Memory B cell (primary cell): ENCODE results near the gene LARP1.
A peak's percentile ranks its signal among the peaks of the same experiment; 100 is the strongest.

Source experiments
- ATAC-seq: fragments of 150-1000 bp; cut with Tn5 transposase; 2 replicates; pipeline ENCODE4 v1.10.0; 2021; ENCODE audit warnings: low read depth, mild to moderate bottlenecking, moderate library complexity
- DNase-seq, 2 donors: peaks; one replicate each; pipeline ENCODE4 v3.0.0; 2022; ENCODE audit warnings: low spot score in 2 of 2
- H3K27ac Mint-ChIP-seq: one replicate; pipeline ENCODE4 v1.8.0; 2022; ENCODE audit warnings: mild to moderate bottlenecking, moderate library complexity, mixed read lengths
- H3K27me3 Mint-ChIP-seq: one replicate; pipeline ENCODE4 v1.8.0; 2022; ENCODE audit warnings: mixed read lengths
- H3K36me3 Mint-ChIP-seq: one replicate; pipeline ENCODE4 v1.8.0; 2022; ENCODE audit warnings: mild to moderate bottlenecking, mixed read lengths
- H3K4me1 Mint-ChIP-seq: one replicate; pipeline ENCODE4 v1.8.0; 2022; ENCODE audit warnings: mixed read lengths
- H3K4me3 Mint-ChIP-seq: one replicate; pipeline ENCODE4 v1.8.0; 2022; ENCODE audit warnings: mild to moderate bottlenecking, moderate library complexity, mixed read lengths
- H3K9me3 Mint-ChIP-seq: one replicate; pipeline ENCODE4 v1.8.0; 2022; ENCODE audit warnings: mixed read lengths

The LARP1 gene

GRCh38 chr5:154780128-154780527 is 25.0 kb downstream of the LARP1 start:
- peaks cover 52% of the 10 kb centered on the region for H3K4me1 Mint-ChIP-seq
- DNase-seq (no peak), ATAC-seq (peak; percentile 38)
- H3K27ac Mint-ChIP-seq: peak overlapping the region; percentile 81
- no peak overlapping the region for H3K4me3 Mint-ChIP-seq
- H3K36me3 Mint-ChIP-seq: peaks cover 3% of the 10 kb centered on the region
- no peaks in the 10 kb centered on the region for H3K9me3 Mint-ChIP-seq
- H3K27me3 Mint-ChIP-seq: no peaks in the 10 kb centered on the region

GRCh38 chr5:154782326-154782725 is 27.1 kb downstream of the LARP1 start:
- peak overlapping the region; percentile 63 for H3K27ac Mint-ChIP-seq
- no peaks in the 10 kb centered on the region for H3K27me3 Mint-ChIP-seq
- no peak for DNase-seq
- no peak for ATAC-seq
- H3K4me1 Mint-ChIP-seq: peaks cover 62% of the 10 kb centered on the region
- no peaks in the 10 kb centered on the region for H3K9me3 Mint-ChIP-seq
- no peak overlapping the region for H3K4me3 Mint-ChIP-seq
- peaks cover 3% of the 10 kb centered on the region for H3K36me3 Mint-ChIP-seq

- peak overlapping the region; percentile 63 for H3K27ac Mint-ChIP-seq
- peaks cover 64% of the 10 kb centered on the region for H3K4me1 Mint-ChIP-seq
- no peak overlapping the region for H3K4me3 Mint-ChIP-seq
- no peaks in the 10 kb centered on the region for H3K27me3 Mint-ChIP-seq
- peaks cover 3% of the 10 kb centered on the region for H3K36me3 Mint-ChIP-seq
- no peaks in the 10 kb centered on the region for H3K9me3 Mint-ChIP-seq
- ATAC-seq (no peak), DNase-seq (no peak)
Measured at GRCh38 chr5:154782812-154783592, 27.8 kb downstream of the LARP1 start.

DNA sequence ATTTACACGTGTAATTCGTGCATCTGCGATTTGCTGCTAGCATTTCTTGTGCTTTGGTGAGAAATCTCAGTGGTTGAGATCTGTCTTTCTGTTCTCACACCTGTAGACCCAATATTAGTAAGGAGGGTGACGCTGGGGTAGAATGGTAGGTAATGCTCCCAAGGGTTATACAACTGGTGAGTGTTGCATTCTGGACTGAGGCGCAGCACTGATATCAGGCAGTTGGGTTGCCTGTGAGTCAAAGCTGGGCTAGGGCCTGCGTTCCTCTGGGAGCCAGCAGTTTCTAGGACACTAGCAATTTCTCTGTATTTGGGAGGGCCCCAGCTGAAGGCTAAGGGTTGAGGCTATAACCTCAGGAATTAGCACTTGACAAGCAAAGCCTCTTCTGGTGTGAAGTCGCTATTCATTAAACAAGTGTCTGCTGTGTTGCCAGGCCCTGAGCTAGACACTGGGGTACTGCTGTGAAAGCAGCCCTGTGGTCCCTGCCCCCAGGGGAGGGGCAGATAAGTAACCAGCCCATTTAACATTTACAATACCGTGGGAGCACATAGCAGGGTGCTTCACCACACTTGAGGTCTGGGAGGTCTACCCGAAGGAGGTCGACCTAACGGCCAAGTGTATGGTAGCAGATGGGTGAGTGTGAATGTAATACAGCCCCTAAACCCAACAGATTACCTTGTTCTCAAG is 28.7 kb downstream of the LARP1 start:
- ATAC-seq (no peak), DNase-seq (no peak)
- Mint-ChIP-seq H3K4me1 (peaks cover 67% of the 10 kb centered on the region), H3K4me3 (no peak overlapping the region), H3K27me3 (no peaks in the 10 kb centered on the region), H3K27ac (peak overlapping the region; percentile 88), H3K9me3 (no peaks in the 10 kb centered on the region), H3K36me3 (peaks cover 3% of the 10 kb centered on the region)

DNA sequence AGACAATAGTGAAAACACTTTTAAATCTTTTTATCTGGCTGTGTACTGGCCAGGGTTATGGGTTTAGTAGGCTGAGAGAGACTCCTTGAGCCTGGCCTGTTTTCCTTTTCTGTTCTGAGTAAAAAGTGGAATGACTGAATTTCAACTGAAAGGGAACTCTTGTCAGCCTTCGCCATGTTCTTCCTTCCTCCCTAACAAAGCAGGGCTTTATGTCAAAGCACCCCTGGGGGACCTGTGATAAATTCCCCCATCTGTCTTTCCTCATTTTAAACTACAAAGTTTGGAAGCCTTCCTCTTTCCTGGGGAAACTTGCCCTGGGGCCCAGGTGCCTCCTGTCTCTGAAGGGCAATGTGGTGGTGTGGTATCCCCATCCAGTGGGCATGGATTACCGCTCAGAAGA is 29.7 kb downstream of the LARP1 start:
- H3K27ac Mint-ChIP-seq: peak overlapping the region; percentile 88
- ATAC-seq (no peak), DNase-seq (no peak)
- H3K9me3 Mint-ChIP-seq: no peaks in the 10 kb centered on the region
- peaks cover 3% of the 10 kb centered on the region for H3K36me3 Mint-ChIP-seq
- H3K4me3 Mint-ChIP-seq: no peak overlapping the region
- peaks cover 61% of the 10 kb centered on the region for H3K4me1 Mint-ChIP-seq
- H3K27me3 Mint-ChIP-seq: no peaks in the 10 kb centered on the region

DNA sequence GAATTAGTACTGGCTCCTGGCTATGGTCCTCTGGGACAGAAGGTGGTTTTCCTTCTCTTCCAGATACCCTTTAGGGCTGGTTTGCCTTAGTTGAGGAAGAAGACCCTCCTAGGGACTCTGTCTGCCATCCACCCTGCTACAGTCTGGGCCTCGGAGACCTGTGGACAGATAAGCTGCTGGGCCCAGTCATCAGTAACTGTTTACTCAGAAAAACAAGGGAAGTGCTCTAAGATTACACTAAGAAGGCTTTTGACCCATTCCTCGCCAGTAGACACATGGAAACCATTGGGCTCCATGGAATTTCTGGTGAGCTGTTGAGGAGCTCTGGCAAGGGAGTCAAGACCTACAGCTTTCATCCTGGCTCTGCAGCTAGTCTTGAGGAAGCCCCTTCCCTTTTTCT is 31.2 kb downstream of the LARP1 start:
- H3K4me3 Mint-ChIP-seq: no peak overlapping the region
- H3K27me3 Mint-ChIP-seq: no peaks in the 10 kb centered on the region
- peak overlapping the region; percentile 41 for H3K27ac Mint-ChIP-seq
- H3K36me3 Mint-ChIP-seq: peaks cover 5% of the 10 kb centered on the region
- H3K4me1 Mint-ChIP-seq: peaks cover 65% of the 10 kb centered on the region
- no peak for DNase-seq
- no peaks in the 10 kb centered on the region for H3K9me3 Mint-ChIP-seq
- no peak for ATAC-seq

- H3K36me3 Mint-ChIP-seq: peaks cover 13% of the 10 kb centered on the region
- peak overlapping the region; percentile 77 for H3K27ac Mint-ChIP-seq
- H3K4me1 Mint-ChIP-seq: peaks cover 59% of the 10 kb centered on the region
- H3K4me3 Mint-ChIP-seq: no peak overlapping the region
- ATAC-seq: no peak
- no peak for DNase-seq
- H3K9me3 Mint-ChIP-seq: no peaks in the 10 kb centered on the region
- no peaks in the 10 kb centered on the region for H3K27me3 Mint-ChIP-seq
Measured at GRCh38 chr5:154788212-154788611, 33.0 kb downstream of the LARP1 start.

- Mint-ChIP-seq H3K9me3 (no peaks in the 10 kb centered on the region), H3K4me3 (no peak overlapping the region), H3K27ac (peak overlapping the region; percentile 77), H3K27me3 (no peaks in the 10 kb centered on the region), H3K36me3 (peaks cover 25% of the 10 kb centered on the region), H3K4me1 (peaks cover 32% of the 10 kb centered on the region)
- no peak for DNase-seq
- peak; percentile 73 for ATAC-seq
Measured at GRCh38 chr5:154791535-154791934, 36.4 kb downstream of the LARP1 start.

DNA sequence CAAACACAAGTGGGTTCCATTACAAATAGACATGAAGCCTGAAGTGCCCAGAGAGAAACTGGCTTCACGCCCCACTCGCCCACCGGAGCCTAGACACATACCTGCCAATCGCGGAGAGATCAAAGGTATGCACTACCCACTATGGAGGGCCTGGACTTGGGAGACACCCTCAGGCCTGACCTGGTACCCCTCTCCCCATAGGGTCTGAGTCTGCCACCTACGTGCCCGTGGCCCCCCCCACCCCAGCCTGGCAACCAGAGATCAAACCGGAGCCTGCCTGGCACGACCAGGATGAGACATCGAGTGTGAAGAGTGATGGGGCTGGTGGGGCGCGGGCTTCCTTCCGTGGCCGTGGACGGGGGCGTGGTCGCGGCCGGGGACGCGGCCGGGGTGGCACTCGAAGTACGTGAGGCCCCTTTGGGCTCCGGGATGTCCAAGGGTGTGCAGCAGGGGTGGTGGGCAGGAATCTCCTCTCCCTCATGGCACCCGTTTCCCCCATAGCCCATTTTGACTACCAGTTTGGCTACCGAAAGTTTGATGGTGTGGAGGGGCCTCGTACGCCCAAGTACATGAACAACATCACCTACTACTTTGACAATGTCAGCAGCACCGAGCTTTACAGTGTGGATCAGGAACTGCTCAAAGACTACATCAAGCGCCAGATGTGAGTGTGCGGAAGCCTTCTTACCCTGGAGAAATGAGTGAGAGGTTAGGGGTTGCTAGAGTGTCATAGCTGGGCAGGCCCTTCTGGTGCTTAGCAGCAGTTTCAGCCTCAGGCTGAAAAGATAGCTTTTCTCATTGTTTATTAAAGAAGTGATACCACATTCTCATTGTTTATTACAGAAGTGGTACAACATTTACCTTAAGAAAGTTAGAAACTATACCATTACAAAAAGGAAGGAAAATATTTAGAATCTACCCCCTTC is 38.7 kb downstream of the LARP1 start:
- Mint-ChIP-seq H3K4me3 (no peak overlapping the region), H3K9me3 (no peaks in the 10 kb centered on the region), H3K4me1 (peaks cover 18% of the 10 kb centered on the region), H3K27ac (peak overlapping the region; percentile 16), H3K36me3 (peaks cover 29% of the 10 kb centered on the region), H3K27me3 (no peaks in the 10 kb centered on the region)
- ATAC-seq (no peak), DNase-seq (no peak)

DNA sequence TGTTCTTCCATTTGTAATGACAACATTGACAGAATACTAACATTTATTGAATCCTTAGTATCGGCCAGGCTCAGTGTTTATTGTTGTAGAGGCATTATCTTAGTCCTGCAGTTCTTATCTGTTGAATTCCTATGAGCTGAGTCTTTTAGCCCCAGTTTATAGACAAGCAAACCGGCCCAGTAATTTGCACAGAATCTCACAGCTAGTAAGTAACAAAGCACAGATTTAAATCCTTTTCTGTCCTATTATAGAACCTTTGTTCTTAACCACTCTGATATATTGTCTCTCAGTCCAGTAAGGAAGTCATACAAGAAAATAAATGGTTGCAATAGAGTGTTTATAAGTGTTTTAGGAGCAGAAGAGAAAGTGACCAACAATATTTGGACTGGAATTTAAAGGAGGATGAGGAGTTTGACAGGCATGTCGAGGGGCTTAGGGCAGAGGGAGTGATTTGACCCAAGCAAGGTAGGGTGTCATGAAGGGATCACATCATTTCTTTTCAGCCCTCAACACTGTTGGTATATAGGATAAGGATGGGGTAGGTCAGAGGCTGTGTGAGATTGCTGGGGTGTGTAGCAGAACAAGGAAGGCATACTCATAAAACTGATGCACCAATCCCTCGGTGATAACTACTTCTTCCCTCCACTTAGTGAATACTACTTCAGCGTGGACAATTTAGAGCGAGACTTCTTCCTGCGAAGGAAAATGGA is 39.5 kb downstream of the LARP1 start:
- peak overlapping the region; percentile 16 for H3K27ac Mint-ChIP-seq
- ATAC-seq (no peak), DNase-seq (no peak)
- H3K4me1 Mint-ChIP-seq: peaks cover 18% of the 10 kb centered on the region
- no peak overlapping the region for H3K4me3 Mint-ChIP-seq
- H3K9me3 Mint-ChIP-seq: no peaks in the 10 kb centered on the region
- H3K36me3 Mint-ChIP-seq: peaks cover 32% of the 10 kb centered on the region
- H3K27me3 Mint-ChIP-seq: no peaks in the 10 kb centered on the region

- Mint-ChIP-seq H3K9me3 (no peaks in the 10 kb centered on the region), H3K27ac (peak overlapping the region; percentile 16), H3K4me3 (no peak overlapping the region), H3K27me3 (no peaks in the 10 kb centered on the region), H3K4me1 (peaks cover 15% of the 10 kb centered on the region), H3K36me3 (peaks cover 33% of the 10 kb centered on the region)
- ATAC-seq (no peak), DNase-seq (no peak)
Measured at GRCh38 chr5:154795235-154795596, 40.0 kb downstream of the LARP1 start.

GRCh38 chr5:154797762-154798161 is 42.6 kb downstream of the LARP1 start:
- Mint-ChIP-seq H3K9me3 (no peaks in the 10 kb centered on the region), H3K27me3 (no peaks in the 10 kb centered on the region), H3K4me1 (no peaks in the 10 kb centered on the region), H3K36me3 (peaks cover 47% of the 10 kb centered on the region), H3K4me3 (no peak overlapping the region), H3K27ac (no peak overlapping the region)
- ATAC-seq (no peak), DNase-seq (no peak)

GRCh38 chr5:154800582-154800981 is 45.4 kb downstream of the LARP1 start:
- Mint-ChIP-seq H3K36me3 (peaks cover 45% of the 10 kb centered on the region), H3K4me3 (no peak overlapping the region), H3K27me3 (no peaks in the 10 kb centered on the region), H3K4me1 (no peaks in the 10 kb centered on the region), H3K27ac (peak overlapping the region; percentile 62), H3K9me3 (no peaks in the 10 kb centered on the region)
- DNase-seq (no peak), ATAC-seq (no peak)
